ENCODE measurements around the gene ZNF229.

DNA sequence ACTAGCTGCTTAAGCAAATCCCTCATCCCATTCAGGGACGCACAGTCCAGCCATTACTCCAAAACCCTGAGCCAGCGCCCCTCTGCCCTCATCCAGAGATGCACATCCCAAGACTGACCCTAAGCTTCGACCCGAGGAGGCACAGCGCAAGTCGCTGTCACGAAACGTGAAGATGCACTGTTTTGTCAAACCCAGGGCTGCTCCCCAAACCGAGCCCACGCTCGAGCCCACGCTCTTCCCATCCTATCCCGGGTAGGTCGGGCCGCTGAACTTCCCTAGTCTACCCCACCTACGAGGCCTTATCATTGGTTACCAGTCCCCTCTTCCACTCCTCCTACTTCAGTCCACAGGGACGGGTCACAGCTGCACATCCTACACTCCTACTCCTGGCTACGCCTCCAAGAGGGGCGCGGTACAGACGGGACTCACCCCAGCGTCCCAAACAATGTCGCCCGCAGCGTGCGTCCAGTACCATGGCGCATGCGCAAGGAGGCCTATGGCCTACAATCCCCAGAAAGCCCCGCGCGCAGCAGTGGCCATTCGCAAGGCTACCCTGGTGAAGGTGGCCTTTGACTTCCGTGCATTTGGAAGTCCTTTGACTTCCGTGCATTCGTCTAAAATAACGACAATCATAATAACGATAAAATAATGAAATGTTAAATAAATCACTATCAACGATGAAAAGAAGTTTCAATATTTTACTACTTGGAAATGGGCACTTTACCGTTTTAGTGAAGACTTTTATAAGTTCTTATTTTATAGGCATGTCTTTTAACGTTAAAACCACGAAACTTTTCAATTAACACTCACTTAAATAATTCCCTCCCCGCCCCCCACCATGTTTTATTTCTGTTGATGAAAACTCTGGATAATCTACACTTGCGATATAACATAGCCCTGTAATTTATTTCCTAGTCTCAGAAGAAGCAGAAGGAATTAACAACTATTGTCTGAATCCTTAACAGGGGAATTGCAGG lies 46.8 kb downstream of the ZNF229 start, which contains the start of gene ZNF285:
- TF ChIP-seq POLR2AphosphoS5 (IDR thresholded peaks at IDR 0.05) = peak; percentile 41 to 86
- TF ChIP-seq, protein P1, sequence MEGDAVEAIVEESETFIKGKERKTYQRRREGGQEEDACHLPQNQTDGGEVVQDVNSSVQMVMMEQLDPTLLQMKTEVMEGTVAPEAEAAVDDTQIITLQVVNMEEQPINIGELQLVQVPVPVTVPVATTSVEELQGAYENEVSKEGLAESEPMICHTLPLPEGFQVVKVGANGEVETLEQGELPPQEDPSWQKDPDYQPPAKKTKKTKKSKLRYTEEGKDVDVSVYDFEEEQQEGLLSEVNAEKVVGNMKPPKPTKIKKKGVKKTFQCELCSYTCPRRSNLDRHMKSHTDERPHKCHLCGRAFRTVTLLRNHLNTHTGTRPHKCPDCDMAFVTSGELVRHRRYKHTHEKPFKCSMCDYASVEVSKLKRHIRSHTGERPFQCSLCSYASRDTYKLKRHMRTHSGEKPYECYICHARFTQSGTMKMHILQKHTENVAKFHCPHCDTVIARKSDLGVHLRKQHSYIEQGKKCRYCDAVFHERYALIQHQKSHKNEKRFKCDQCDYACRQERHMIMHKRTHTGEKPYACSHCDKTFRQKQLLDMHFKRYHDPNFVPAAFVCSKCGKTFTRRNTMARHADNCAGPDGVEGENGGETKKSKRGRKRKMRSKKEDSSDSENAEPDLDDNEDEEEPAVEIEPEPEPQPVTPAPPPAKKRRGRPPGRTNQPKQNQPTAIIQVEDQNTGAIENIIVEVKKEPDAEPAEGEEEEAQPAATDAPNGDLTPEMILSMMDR (IDR thresholded peaks at IDR 0.05) = no peak
- no peak for TF ChIP-seq POLR2A (IDR thresholded peaks at IDR 0.05; ENCODE audit: low read depth)
